Fibroblast of gingiva (primary cell): ENCODE measurements around the gene SYDE2.
A peak's percentile ranks its signal among the peaks of the same experiment; 100 is the strongest.
"Not testable (repeated sequence)": the region's sequence is repeated elsewhere in the genome, so short reads cannot be mapped to it uniquely, and the experiment has no call there.

Source experiments
- DNase-seq: peaks from one replicate; pipeline ENCODE4 v3.0.0-alpha.2; 2011; ENCODE audit warnings: low read depth

Gene SYDE2, protein sequence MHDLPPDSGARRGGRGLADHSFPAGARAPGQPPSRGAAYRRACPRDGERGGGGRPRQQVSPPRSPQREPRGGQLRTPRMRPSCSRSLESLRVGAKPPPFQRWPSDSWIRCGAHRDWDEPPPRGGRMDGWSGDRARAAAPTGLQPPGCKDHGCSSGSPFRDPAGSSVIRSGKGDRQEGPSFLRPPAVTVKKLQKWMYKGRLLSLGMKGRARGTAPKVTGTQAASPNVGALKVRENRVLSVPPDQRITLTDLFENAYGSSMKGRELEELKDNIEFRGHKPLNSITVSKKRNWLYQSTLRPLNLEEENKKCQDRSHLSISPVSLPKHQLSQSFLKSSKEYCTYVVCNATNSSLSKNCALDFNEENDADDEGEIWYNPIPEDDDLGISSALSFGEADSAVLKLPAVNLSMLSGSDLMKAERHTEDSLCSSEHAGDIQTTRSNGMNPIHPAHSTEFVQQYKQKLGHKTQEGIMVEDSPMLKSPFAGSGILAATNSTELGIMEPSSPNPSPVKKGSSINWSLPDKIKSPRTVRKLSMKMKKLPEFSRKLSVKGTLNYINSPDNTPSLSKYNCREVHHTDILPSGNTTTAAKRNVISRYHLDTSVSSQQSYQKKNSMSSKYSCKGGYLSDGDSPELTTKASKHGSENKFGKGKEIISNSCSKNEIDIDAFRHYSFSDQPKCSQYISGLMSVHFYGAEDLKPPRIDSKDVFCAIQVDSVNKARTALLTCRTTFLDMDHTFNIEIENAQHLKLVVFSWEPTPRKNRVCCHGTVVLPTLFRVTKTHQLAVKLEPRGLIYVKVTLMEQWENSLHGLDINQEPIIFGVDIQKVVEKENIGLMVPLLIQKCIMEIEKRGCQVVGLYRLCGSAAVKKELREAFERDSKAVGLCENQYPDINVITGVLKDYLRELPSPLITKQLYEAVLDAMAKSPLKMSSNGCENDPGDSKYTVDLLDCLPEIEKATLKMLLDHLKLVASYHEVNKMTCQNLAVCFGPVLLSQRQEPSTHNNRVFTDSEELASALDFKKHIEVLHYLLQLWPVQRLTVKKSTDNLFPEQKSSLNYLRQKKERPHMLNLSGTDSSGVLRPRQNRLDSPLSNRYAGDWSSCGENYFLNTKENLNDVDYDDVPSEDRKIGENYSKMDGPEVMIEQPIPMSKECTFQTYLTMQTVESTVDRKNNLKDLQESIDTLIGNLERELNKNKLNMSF

DNA sequence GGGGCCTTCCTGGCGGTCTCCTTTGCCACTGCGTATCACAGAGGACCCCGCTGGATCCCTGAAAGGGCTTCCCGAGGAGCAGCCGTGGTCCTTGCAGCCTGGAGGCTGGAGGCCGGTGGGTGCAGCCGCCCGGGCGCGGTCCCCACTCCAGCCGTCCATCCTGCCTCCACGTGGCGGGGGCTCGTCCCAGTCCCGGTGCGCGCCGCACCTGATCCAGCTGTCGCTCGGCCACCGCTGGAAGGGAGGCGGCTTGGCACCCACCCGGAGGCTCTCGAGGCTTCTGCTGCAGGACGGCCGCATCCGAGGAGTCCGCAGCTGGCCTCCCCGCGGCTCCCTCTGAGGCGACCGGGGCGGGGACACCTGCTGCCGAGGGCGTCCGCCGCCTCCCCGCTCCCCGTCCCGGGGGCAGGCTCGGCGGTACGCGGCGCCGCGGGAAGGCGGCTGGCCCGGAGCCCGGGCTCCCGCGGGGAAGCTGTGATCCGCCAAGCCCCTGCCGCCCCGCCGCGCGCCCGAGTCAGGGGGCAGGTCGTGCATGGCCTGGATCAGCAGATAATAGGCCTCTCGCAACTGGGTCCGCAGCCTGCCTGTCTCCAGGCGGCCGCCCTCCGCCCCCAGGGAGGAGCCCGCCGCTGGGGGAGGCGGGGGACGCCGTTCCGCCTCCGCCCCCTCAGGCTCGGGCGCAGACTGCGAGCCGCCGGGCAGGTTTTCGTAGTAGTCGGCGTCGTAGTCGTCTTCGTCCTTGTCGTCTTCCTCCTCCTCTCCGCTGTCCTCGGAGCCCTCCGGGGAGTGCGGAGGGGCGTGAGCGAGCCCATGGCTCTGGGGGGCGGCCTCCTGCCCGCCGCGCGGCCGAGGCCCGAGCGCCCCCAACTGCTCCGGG, at the start of gene SYDE2:
SYDE2 (minus strand) TSS at position 554 of the 877 bp plus-strand sequence; CDS start at position 534, 20 bp downstream.
- peak; percentile 70 for DNase-seq

DNA sequence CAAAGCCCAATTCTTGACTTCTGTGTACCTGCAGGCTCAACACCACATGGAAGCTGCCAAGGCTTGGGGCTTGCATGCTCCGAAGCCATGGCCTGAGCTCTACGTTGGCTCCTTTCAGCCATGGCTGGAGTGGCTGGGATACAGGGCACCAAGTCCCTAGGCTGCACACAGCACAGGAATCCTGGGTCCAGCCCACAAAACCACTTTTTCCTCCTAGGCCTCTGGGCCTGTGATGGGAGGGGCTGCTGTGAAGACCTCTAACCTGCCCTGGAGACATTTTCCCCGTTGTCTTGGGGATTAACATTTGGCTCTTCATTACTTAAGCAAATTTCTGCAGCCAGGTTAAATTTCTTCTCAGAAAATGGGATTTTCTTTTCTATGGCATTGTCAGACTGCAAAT, 48.2 kb upstream of the SYDE2 start:
- DNase-seq, result not testable (repeated sequence)

DNA sequence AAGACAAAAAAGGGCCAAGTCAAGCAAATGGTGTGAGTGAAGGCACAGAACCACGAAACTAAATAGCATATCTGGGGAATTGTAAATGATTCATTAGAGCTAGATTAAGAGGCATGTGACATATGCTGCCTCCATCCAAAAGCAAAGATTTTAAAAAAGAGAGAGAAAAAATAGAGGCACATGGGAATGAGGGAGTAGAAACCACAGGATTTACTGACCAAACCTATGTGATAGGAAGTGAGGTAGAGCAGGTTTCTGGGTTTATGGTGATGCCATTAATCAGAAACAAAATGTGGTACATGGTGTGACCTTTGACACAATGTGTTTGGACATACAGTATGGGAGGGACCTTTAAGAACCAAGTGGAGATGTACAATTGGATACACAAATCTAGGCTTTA, 45.1 kb upstream of the SYDE2 start:
- DNase-seq, result no peak

DNA sequence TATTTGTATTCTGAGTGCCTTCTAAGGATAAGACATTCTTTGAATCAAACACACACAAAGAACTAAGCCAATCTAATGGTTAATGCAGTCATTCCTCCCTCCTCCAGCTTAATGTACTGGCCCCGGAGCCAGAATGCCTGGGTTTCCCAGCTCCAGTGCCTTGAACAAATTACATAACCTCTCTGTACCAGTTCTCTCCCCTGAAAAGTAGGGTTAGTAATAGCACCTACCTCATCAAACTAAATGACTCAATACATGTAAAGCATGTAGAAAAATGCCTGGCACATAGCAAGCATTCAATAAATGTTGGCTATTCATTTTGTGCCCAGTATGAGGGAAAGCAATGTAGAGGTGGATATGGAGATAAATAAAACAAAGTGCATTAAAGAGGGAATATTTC, 44.6 kb upstream of the SYDE2 start:
- DNase-seq, result no peak

DNA sequence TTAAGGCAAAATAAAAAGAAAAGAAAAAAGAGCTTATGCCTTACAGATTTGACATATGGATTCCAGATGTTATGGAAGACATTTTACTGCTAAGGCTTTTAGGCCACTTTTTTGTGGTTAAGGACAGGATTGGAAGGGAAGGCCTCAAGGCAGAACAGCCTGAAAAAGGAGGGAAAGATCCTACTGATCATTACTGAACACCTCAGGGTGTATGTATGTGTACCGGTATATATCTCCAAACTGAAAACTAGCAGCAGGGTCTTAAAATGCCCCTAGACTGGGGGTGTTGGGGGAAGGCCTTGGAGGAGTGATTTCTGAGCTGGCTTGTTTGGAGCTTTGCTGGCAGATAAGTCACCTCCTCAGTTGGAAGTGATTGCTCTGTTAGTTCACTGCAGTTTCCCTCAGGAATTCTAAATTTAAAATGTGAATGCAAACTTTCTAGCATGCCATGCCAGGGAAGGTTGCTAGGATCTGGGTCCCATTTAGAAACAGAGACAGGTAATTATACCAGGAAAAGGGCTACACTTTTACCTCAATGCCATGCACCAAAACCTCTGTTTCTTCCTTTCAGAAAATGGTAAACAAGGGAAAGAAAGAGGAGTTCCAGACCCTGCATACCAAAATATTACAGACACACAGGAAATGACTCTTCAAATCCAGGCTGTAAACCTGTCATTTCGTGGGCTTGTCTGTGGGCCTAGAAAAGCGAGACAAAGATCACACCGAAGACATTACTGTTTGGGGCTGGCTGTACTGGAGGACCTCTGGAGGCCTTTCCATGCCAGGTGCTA, 43.6 kb upstream of the SYDE2 start:
- no peak for DNase-seq

DNA sequence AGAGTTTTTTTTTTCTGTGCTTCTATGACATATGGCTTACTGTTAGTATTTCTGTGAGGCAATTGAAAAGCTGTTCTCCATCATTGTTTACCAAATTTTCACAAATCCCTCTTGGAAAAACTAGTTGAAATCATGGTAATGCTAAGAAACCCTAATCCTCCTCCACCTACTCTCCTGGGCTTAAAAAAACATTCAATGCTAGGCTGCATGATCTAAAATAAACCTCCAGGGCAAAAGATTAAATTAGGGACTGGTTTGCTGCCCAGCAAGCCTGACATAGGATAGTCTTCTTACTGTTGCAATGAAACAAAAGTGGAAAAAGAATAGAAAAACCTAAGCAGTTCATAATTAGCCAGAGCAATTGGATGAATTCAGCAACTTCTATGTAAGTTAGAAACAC, 42.6 kb upstream of the SYDE2 start:
- DNase-seq, result peak; percentile 74

DNA sequence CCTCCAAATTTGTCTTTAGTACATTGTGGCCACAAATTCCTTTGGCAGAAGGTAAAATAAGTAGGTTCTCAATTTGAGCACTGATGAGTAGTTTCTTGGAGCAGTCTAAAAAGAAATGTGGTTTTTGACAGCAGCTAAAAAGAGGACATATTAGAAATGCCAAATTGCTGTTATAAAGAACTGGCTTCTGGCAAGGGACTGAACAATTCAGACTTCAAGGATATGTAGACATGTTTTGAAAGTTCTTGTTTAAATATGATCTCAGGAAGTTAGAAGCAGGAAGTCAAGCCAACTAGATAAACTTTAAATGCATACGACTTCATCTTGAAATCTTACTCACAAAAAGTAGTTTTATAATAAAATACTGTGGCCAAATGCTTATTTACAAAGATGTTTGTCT, 39.8 kb upstream of the SYDE2 start:
- no peak for DNase-seq

DNA sequence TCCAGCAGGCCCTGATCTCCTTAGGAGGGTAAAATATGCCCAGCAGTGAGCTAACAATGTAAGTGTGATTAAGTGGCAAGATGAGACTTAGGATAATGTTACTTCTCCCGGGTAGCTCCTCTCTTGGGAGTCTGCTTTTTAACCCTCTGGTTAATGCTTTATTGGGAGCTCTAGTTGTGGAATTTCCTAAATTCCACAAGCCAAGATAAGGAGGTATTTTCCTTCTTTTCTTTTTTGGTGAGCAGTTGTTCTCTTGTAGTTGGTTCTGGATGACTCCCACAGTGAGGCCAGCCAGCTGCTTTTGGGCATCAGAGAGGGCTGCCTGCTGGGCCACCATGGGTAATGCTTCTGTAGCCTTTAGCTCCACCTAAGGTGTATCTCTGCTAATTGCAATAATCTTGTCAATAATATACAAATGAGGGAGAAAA, 39.4 kb upstream of the SYDE2 start:
- DNase-seq, result peak; percentile 27

DNA sequence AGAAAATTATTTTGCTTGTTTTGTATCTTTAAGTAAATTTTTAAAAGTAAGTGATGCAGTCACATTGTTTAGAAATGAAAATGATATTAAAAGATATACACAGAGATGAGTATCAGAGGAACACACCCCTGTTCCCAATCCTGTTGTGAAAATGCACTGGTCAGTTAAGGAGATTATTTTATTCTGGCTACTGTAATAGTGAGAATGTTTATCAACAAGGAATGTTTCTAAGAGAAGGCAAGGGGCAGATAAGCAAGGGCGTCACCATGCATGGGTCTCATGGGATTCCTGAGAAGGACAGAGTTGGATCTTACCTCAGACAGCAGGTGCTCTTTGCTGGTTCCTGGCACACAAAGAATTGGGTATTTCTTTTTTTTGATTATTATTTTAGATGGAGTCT, 36.8 kb upstream of the SYDE2 start:
- DNase-seq, result no peak

DNA sequence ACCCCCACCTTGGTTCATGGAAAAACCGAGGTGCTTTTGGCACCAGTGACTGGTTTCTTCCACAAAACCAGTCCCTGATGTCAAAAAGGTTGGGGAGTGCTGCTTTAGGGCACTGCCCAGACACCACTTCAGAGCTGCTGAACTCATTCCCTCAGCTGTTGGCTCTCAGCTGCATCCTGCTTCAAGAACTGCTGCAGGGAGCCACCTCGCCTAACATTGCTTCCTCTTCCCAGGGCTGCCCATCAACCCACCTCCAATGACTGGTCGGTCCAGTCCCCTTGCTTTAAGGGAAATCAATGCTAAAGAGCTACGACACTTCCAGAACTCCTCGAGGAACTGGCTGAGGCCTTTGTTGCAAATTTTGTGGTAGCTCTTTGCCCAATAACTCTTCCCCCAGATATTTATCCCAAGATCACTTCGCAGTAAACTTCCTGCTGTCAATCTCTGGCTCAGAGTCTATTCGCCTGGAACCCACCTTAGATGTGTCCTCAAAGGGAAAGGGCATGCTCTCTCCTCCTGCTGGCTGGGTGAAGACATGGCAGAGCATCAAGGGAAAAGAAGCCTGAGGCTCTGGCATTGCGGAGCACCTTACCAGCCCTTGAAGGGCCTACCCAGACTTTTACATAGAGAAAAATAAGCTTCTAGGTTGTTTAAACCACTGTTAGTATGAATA, 29.6 kb upstream of the SYDE2 start:
- no peak for DNase-seq

DNA sequence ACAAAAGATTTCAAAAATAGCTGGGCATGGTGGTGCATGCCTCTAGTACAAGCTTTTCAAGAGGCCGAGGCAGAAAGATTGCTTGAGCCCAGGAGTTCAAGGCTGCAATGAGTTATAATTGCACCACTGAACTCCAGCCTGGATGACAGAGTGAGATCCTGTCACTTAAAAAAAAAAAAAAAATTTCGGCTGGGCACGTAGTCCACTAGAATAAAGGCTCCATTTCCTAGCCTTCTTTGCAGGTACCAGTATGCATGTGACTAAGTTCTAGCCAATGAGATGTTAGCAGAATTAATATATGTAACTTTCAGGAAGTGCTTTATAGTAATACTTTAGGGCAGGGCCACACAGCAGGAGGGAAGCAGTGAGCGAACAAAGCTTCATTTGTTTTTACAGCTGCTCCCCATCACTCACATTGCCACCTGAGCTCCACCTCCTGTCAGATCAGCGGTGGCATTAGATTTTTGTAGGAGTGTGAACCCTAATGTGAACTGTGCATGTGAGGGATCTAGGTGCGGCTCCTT, 28.8 kb upstream of the SYDE2 start:
- no peak for DNase-seq

DNA sequence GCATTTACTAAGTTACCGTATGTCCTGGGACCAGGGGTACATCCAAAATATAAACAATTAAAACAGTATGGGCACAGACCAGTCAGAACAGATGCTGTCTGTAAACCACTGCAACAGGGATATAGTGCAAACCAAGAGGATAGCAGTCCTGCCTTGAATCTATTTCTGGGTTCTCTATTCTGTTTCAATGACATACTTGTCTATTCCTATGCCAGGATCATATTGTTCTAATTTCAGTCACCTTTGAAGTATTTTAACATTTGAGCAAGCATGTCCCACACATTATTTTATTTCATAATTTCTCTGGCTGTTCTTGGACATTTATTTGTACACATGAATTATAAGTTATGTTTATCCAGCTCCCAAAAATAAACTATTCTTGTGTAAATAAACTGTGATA, 28.2 kb upstream of the SYDE2 start:
- DNase-seq, result peak; percentile 67

DNA sequence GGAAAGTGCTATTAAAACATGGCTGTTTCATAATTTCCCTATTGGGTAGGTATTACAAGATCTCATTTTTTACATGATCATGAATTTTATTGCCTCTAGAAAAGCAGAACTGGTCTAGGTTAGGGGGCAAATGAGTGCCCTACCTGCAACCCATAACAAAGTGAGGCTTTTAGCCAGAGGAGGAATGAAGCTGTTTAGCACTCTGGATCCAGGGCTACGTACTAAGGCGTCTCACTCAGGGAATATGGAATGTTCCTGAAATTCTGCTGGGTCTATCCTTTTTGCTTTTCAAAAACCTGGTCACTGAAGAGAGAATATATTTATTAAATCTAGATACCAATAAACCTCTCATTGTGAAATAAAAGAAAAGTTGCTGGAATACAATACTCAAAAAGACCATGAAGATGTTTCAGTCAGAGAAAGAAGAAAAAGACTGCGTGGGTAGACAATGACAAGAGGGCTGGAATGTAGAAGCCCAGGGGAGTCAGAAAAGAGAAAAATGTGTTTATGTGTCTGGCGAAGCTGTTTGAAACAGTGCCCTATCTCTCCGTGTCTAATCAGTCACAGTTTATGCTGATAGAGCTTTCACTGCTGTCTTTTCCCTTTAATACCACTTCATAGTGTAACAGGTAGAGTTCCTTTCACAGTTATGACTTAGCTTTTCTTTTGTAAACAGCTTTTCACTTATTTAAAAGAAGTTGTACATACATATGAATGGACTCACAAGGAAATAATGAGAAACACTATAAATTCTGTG, 25.0 kb upstream of the SYDE2 start:
- DNase-seq, result no peak

DNA sequence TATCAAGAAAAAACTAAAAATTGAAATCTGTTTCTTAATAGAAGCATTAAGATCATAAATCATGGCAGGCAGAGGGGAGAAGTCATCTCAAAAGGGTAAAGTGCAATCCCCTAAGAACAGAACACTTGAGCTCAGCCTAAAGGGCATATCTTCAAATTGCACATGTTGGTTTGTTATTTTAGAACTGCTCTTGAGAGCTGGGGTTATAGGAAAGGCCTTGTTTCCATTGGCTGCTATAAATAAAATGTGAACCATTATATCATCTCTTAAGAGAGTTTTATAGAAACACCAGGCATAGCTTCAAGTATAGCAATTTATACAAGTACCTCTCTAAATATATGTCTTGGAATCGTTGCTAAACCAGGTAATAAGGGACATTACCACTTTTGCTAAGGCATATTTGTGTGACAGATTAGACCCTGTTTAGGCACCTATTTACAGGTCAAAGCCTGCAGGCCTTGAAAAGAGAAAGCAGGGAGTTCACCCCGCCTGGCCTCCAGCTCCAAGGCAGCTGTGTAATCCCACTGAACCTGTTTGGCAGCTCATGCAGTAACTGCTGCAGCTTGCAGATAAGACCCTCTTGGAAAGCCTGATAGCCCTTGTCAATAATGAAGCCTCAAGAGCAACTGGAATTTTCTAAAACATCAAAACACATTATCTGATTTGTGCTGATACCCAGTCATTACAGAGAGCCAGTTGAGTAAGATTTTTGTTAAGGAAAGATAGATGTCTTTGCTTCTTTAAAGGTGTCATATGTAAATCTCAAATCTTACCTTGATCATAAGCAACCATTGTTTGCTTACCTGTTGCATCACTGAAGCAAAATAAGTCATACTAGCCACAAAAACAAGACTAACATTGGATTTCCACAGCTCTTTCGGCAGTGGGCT, 24.2 kb upstream of the SYDE2 start:
- no peak for DNase-seq

DNA sequence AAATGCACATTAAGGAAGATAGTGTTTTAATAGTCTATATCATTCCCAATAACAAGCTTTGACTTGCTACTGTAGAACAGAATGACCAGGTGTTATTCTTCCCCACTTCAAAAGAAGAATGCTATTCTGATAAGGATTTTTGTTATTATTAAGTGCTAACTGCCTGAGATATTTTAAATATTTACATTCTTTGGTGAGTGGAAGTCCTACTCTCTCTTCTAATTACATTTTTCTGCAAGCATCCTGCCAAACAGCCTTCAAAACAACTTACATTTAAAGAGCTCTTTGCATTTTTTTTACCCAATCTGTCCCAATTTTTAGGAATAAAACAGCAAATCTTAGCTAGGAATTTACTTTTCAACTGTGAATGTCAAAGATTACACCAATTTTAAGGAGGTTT, 23.5 kb upstream of the SYDE2 start:
- no peak for DNase-seq

DNA sequence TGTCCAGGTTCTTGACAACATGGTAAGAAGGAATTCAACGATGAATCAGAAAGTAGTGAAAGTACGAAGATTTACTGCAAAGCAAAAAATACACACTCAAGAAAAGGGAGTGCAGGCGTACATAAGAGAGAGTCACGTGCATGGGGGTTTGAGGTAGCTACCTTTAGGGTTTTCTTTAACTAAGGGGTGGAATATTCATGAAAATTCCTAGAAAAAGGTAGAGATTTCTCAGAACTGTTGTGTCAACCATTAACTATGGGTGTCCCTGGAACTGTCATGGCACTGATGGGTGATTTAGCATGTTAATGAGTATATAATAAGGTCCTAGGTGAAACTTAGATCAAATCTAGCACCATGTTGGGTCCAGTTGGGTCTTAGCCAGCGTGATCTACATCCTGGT, 22.5 kb upstream of the SYDE2 start:
- no peak for DNase-seq

DNA sequence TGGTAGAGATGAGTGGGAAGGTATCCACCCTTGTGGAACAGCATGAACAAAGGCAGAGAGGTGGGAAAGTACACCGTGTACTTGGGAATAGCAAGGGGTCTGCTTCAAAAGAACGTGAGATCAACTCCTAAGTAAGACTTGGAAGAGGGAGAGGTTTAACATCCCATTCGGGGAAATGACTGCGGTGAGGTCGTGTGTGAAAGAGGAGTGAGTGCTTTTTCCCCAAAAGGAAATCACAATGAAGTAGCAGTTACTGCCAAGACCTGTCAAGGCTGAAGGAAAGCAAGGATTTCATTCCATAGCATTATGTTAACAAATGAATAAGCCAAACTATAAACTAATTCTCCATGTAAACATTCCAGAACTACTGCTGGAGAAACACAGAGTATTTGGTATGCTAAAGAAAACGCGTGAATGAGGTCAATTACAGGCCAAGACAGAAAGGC, 20.0 kb upstream of the SYDE2 start:
- peak; percentile 66 for DNase-seq
